Measurements from ENCODE around the gene TIGD6.

- TF ChIP-seq POLR2AphosphoS5 (IDR thresholded peaks at IDR 0.05) = no peak
- TF ChIP-seq POLR2A (IDR thresholded peaks at IDR 0.05) = no peak
- no peak for TF ChIP-seq CTCF (IDR thresholded peaks at IDR 0.05)
These were observed 55.8 kb downstream of the TIGD6 start, which contains the start of gene PDE6A for GRCh38 chr5:149944666-149945065.

All from prostate gland (tissue), 2 donors.